Hematopoietic multipotent progenitor cell treated with erythropoietin and hydrocortisone succinate and interleukin-3 and kit ligand, for 17 days (in vitro differentiated cells): Measurements from ENCODE around the gene HOXB2.
"Not testable (repeated sequence)": the region's sequence is repeated elsewhere in the genome, so short reads cannot be mapped to it uniquely, and the experiment has no call there.

Experiments used
- DNase-seq: peaks from one replicate; pipeline ENCODE4 v3.0.0-alpha.2; 2015; ENCODE audit warnings: low spot score

Gene HOXB2

DNA sequence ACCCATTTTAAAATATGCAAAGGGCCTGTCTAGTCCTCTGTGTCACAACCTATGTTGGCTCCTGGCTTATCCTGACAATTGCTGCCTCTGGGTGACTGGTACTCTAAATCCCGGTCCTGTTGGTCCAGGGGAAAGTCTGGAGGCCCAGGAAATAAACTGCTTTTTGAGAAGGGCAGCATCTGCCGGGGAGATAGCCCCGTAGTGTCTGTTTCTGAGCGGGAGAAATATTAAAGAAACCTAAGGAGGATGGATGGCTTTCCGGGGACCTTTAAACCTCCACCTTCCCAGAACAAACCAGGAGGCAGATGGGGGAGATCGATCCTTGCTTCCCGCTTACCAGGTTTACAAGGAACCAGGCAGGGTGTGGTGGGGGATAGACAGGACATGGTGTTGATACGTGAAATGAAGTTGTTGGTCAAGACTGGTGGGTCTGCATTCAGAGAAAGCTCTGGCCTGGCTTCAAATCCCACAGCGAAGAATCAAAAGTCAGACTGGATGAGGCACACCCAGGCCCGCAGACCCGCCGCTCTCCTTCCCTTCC, 3.8 kb downstream of the HOXB2 start:
- DNase-seq = no peak

DNA sequence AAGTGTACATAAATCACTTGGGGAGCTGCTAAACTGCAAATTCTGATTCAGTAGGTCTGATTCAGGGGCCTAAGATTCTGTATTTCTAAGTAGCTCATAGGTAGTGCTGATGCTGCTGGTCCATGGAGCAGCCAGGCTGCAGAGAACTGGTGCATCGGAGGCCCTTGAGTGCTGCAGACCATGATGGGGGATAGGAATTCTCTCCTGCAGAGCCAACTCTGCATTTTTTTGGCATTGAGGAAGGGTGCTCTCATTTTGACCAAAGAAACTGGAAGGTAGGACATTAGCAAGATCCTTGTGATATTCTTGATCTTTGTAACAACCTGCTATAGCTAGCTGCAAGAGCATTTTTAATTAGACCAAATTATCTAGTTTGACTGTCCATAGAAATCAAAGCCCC, 4.7 kb downstream of the HOXB2 start:
- DNase-seq = no peak

DNA sequence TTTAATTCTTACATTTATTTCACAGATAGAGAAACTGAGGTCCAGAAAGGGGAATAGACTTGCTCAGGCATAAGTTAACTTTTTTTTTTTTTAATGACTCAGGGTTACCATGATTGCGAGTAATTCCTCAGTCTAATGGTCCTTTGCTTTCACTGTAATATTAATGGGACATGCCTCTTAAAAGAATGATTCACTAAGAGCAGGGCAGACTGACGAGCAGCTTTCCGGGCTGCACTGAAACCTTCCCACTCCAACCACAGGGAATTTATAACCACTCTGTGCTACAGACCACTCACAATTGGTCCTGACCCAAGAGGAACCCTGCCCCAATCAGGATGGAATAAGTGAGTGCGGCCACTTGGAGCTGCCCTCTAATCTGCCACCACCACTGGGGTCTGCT, 5.7 kb downstream of the HOXB2 start:
- DNase-seq = no peak

- DNase-seq = no peak
Observed at GRCh38 chr17:48537316-48537715, 7.6 kb downstream of the HOXB2 start.

DNA sequence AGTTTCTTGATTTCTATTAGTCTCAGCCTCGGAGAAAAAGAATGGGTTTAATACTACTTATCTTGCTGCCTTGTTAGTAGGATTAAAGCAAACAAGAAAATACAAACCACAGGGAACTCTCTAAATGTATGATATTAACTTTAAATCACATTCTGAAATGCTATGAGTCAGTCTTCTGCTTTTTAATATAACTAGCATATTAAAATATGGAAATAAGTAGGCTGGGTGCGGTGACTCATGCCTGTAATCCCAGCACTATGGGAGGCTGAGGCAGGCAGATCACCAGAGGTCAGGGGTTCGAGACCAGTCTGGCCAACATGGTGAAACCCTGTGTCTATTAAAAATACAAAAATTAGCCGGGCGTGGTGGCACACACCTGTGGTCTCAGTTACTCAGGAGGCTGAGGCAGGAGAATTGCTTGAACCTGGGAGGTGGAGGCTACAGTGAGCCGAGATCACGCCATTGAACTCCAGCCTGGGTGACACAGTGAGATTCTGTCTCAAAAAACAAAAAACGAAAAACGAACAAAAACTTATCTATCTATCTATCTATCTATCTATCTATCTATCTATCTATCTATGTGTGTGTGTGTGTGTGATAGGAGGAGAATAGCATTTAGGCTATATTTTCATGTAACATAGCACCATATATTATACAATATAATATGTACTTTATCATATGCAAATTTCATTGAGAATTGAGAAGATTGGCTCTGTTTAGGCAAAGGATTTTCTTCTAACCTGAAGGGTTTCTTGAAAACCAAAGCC, 8.9 kb downstream of the HOXB2 start:
- not testable (repeated sequence) for DNase-seq

GRCh38 chr17:48532261-48532660, 12.6 kb downstream of the HOXB2 start:
- DNase-seq = no peak

DNA sequence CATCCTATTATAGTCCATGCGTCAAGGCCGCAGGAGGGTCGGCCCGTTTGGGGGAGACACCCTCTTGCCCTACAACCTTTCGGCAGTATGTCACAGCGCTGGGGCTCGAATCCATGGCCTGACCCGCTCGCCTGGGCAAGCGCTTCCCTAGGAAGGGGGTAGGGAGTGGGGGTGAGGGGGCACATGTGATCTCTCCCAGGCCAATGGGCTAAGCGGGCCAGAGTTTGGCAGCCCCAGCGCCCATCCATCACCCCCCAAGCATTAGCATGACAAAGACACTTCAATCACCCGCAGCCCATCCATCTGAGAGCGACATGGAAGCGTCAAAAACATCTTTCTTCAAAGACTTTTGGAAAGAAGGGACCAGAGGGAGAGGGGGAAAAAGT, 14.0 kb downstream of the HOXB2 start, which contains the start of gene HOXB1:
Gene HOXB1, minus strand, starts transcription at position 125 of the 386 bp plus-strand sequence. Its CDS starts 107 bp downstream, at position 18.
- no peak for DNase-seq

GRCh38 chr17:48530208-48530886, 14.6 kb downstream of the HOXB2 start:
- no peak for DNase-seq

- no peak for DNase-seq
Observed at GRCh38 chr17:48529683-48530009, 15.3 kb downstream of the HOXB2 start.

- DNase-seq = no peak
Observed at GRCh38 chr17:48528936-48529682, 15.8 kb downstream of the HOXB2 start.

GRCh38 chr17:48528153-48528935, 16.6 kb downstream of the HOXB2 start:
- DNase-seq = no peak

DNA sequence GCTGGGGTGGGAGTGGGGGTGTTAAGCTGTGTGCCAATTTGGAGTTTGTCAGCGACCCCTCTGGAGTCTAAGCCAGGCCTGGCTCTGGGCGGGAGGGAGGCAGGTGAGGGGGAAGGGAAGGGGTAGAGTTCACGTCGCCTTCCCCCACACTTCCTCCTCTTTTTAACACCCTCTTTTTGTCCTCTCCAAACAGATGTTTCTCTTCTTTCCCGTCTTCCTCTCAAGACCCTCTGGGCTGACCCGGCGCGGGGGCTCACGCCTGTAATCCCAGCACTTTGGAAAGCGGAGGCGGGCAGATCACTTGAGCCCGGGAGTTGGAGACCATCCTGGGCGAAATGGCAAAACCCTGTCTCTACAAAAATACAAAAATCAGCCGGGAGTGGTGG, 17.4 kb downstream of the HOXB2 start:
- no peak for DNase-seq

- no peak for DNase-seq
Observed at GRCh38 chr17:48526608-48527546, 18.0 kb downstream of the HOXB2 start.

DNA sequence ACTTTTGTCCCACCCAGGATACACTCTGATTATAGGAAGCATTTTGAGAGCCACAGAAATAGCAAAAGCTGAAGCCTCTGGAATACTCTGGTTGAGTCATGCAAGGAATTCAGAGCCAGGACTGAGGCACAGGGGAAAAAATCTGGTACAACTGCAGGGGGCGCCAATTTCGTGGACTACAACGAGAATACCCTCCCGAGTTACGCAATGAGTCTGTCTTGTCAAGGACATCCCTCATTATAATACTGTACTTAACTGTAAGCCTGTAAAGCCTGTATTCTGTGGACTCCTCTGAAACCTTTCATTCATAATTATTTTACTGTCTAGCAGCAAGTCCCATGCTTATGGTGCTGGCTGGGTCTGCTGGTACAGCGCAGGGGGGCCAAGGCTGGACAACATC, 21.9 kb downstream of the HOXB2 start:
- peak; percentile 40 for DNase-seq

- no peak for DNase-seq
Observed at GRCh38 chr17:48522031-48522653, 22.8 kb downstream of the HOXB2 start.

- no peak for DNase-seq
Observed at GRCh38 chr17:48520631-48521079, 24.3 kb downstream of the HOXB2 start.

GRCh38 chr17:48519427-48519826, 25.5 kb downstream of the HOXB2 start:
- no peak for DNase-seq

DNA sequence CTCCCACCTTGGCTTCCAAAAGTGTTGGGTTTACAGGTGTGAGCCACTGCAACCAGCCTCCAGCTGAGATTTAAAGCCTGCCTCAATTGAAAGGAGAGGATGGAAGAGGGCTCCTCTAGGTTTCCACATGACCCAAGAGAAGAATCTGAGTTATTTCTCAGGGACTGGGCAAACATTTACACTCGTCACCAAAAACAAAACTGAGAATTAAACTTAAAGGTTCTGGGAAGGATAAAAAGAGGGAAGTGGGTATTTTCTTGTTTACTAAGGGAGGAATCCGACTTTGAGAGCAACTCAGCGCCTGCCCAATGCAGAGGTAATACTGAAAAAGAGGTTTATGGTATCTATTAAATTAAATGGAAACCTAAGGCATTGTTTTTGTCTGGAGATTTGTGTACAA, 27.4 kb downstream of the HOXB2 start:
- no peak for DNase-seq

- no peak for DNase-seq
Observed at GRCh38 chr17:48515925-48516900, 28.7 kb downstream of the HOXB2 start.
